ENCODE data around the gene TTC23.

The TTC23 gene

DNA sequence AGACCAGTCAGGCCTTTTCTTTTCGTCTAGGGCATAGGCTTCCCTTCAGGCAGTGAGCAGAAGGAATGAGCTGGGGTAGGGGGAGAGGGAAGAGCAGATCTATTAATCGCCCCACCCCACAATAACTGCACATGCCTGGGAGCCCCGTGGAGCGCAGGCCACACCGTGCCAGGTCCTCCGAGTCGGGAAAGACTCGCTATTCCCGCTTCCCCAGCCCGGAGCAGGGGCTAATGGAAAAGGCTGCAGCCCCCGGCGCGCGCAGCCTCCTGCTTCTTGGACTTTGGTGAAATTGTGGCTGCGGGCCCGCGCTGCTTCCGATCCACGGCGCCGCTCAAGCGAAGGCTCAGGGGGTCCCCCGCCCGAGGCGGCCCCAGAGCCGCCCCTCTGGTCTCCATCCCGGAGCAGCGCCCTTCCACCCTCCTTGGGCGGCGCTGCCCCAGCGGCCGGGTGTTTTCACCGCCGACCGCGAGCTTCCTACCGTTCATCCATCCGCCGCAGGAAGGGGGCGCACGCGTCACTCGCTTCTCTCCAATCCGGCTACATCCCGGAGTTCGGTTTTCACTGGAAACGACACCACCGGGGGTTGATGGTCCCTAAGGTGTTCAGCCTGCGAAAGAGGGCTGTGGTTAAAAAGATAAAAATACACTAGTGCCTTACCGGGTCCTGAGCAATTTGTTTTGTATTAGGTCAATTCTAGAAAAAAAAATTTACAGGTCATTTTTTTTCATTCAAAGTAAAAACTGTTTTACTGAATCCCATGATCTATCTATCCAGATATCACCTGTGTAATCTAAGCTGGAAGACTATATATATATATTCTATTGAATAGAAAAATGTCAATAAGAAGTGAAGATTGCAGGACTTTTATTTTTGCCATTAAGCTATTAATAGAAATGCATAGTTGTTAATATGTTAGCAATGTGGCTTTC lies 148.9 kb downstream of the TTC23 start:
- DNase-seq, result peak; percentile 58

DNA sequence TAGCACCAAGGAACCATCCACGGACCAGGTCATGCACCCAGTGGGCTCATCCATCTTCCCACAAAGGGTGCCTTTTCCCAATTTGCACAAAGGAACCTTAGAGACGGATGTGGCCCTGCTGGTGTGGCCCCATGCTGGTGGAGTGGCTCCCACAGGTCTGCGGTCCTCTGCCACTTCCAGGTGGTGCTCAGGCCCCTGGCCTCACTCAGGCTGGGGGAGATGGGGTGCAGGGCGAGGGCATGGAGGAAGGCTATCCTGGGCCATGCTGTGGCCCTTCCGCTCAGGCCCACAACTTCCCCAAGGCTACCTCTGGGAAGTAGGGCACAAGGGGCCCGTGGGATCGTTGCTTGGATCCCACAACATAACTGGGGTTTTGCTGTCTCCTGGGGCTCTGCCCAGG lies 149.7 kb downstream of the TTC23 start:
- DNase-seq, result no peak

DNA sequence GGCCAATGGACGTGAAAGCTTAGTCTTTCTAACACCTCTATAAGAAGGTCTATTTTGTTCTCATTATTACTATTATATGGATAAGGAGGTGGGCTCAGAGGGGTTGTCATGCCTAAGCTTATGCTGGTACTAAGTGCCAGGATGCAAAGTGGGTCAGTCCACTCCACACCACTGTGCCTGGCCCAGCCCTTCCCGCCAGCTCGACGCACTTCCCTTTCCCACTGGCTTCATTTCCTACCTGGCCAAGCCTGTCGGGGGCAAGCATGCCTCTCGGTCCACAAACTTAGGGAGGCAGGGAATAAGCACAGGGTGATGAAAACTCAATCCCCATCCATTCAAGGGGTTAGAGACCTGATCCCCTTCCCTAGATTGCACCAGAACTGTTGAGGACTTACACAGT lies 150.4 kb downstream of the TTC23 start:
- DNase-seq, result no peak

DNA sequence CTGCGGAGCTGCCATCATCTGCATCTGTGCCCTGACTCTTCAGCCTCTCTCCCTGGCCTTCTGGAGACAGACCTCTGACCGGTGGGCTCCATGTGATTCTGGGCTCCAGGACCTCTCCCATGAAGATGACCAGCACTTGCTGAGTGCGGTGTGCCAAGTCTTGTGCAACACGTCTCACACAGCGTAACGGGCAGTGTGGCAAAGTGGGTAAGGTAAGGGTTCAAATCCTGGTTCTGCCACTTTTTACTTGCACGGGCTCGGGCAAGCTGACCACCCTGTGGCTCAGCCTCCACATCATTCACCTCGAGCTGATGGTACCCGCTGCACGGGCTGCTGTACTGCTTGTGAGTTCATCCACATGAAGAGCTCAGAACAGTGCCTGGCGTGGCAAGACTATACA lies 151.0 kb downstream of the TTC23 start:
- no peak for DNase-seq

DNA sequence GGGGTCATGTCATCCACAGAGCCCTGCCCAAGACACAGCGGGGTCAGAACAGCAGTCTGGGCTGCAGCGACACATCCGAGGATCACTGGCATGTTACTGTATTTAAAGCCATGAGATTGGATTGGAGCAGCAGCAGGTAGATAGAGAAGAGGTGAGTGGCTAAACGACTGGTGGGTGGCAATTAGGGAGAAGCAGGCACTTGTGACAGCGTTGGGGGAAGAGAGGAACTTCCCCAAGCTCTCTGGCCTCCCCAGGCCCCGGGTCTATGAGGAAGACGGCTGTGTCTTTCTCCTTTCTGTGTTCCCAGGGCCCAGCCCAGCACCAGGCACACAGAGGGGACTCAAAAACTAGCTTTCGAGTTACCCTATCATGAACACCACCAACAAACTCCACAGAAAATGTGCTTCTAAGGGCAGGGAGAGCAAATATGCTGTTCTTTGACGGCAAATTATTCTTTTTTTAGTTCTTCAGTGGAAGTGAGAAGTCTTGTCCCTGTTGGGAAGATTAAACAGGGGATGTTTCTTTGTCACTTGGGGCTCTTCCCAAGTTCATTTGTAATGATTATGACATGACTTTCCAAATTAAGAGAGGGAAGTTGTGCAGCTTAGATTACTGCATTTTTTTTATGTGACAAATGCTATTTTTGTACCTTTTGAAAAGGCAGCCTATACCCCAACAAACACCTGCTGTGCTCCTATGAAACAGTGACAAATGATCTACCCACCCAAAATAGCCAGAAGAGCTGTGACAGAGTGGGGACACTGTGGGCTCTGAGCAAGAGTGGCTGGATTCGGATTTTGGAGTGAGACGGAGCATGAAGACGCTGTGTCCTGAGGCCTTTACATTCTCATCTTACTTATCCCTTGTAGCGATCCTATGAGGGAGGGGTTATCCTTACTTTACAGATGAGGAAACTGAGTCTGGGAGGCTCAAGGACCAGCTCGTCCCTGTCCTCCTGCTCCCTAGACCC lies 151.7 kb downstream of the TTC23 start:
- no peak for DNase-seq

DNA sequence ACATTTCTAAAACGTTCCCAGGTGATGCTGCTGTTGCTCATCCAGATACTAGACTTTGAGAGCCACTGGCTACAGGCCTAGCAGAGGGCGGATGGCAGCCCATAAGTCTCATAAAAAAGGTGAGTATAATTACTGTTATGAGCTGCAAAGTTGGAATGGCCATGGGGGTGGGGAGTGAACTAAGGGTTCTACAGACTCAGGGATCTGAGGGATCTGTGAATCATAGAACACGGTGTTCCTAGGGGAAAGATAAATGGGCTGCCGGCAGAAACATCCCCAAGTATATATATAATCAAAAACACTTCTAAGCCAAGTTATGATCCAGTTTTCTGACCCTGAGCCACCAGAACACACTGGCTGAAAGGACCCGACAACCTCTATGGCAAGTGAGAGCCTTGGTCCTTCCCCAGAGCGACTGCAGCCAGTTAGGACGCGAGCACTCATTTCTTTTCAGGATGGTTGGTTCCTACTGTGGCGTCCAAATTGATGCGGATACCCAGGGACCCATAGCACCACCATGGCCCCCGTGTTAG lies 152.4 kb downstream of the TTC23 start:
- no peak for DNase-seq

DNA sequence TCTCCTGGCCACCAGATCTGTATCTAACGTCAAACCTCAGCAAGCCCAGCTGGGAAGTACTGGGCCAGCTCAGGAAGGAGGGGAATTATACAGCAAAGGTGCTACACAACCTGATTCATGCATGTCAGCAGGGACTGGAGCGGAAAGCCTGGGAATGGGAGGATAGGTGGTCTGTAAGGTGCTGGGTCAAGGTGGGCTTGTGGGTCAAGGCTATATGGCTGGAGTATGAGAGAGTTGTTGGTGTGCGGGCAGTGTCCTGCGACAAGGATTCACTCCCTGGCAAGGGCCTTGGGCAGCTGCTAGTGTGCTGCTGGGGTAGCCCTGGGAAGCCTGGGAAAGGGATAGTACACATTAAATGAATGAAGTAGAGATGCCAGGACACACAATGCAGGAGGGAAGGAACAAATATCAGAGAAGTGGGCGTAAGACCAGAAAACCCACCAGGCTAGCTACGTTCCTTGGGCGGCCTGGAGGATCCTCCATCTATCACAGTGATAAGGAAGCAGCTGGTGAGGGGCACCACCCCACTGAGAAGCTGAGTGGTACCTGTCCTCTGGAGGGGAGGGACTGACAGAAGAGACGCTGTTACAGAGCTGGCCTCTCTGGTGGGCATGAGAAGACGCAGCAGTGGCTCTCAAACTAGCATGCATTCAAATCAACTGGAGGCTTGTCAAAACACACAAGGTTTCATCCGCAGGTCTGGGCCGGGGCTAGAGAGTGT lies 153.0 kb downstream of the TTC23 start:
- DNase-seq, result no peak

DNA sequence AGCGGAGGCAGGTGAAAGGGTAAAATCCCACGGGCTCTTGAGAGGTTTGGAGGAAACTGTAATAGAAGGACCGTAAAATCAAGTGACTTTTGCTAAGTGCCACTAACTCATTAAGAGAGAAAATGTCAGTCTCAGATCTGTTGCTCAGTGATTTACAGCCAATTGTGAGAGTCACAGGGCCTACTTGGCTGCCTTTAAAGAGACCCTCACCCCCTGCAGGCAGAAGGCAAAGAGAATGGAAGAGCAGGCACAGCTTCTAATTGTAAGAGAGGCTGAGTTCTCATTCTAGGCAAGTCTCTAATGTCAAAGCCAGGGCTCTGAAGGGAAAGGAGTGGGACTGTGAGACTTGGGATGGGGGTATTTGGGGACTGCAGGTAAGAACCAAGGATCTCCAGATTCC lies 153.8 kb downstream of the TTC23 start:
- DNase-seq, result no peak

DNA sequence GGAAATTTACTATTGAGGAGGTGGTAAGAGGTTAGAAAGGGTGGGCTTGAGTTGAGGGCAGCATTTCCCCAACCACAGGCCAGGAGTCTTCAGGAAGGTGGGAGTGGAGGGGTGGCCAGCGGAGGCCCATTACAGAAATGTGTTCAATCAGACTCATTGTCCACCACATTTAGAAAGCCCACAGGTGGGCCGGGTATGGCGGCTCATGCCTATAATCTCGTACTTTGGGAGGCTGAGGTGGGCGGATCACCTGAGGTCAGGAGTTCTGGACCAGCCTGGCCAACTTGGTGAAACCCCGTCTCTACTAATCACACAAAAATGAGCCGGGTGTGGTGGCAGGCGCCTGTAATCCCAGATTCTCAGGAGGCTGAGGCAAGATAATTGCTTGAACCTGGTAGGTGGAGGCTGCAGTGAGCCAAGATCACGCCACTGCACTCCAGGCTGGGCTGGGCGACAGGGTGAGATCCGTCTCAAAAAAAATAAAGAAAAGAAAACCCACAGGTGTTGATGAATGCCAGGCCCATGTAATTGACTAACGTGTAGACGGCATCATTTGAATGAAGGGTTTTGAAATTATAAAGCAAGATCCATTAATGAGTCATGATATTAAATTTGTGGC lies 156.7 kb downstream of the TTC23 start:
- no peak for DNase-seq

DNA sequence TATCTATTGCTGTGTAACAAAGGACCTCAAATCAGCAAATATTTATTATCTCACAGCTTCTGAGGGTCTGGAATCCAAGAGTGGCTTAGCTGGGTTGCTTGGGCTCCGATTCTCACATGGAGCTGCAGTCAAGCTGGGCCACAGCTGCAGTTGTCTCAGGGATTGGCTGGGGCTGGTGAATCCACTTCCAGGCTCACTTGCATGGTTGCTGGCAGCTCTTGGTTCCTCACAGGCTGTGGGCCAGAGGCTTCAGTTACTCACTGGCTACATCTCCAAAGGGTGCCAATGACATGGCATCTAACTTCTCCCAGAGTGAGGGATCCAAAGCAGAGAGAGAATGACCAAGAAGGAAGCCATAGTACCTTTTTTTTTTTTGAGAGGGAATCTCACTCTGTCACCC lies 158.4 kb downstream of the TTC23 start:
- DNase-seq, result no peak

DNA sequence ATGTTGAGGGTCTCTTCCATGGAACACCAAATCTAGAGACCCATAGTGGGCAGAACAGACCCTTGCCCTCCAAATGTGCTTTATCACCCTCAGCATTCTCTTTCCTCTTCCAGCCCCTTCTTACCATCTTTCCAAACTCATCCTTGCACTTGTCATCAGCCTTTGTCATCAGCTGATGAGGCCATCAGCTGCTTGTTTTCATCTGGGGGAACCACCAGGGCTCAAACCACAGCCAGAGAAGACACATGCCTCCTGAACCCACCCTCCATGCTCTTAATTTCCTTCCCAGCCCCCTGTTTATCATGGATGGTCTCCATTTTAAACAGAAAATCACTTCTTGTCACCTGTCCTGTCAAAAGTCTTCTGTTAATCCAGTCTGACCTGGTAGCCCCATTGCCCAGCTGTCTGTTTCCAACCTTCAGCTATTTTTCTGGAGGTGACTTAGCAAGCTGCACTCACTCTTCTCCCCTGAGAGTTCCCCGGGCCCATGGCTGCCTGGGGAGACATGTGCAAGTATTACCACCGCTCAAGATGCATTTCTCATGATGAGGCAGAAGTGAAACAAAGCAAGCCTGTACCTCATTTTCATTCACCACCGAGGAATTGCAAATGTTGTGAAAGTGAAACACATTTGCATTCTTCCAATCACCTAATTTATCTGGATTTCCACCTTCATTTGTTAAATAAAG lies 159.2 kb downstream of the TTC23 start:
- peak; percentile 12 for DNase-seq

DNA sequence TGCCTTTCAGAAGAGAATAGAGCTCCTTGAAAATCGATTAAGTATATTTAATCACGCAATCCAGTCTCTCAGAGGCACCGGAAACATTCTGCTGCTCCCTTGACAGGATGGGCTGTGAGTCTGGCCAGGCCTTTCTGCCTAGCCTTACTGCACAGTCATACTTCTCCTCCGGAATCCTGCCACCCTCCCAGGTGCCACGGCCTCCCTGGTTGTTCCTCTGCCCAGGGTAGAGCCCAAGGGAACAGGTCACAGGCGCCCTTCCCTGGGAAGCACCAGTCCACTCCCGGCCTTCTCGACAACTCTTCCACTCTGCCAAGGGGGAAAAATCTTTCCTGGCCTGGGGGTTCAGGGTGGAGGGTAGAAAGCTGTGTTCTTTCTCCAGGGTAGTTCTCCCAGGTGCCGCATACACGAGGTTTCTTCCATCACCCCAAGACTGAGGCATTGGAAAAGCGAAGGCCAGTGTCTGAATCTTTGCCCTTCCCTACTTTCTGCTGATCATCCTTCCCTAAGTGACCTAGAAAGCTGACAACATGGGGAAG lies 161.9 kb downstream of the TTC23 start:
- DNase-seq, result no peak

DNA sequence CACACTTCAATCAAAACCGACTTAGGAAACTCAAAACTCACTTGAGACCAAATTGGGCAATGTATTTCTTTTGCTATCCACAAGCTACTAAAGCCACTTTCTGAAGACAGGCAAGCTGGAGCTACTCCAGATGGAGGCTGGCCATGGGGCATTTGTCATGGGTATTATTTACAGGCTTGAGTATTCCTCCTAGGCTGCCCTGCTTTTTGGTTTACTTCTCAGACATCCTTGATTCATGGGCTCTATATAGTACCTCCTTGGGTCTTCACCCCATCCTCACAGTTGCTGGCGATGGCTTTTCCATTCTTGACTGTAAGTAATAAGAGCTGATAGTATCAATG lies 163.1 kb downstream of the TTC23 start:
- no peak for DNase-seq

All from activated CD4-positive, alpha-beta T cell treated with anti-CD3 and anti-CD28 coated beads, Interleukin-2, amount 50 U/mL, for 16 hours (primary cell).